CD4-positive, alpha-beta T cell (primary cell): ENCODE data around the gene CCDC92B. TPM values are rescaled to one million over a fixed set of nuclear protein-coding genes. Genes with fewer than 3 reads are reported as not detected.
A peak's percentile ranks its signal among the peaks of the same experiment; 100 is the strongest.

ENCODE experiments used
- ATAC-seq: fragments of 200-7000 bp; cut with Tn5 transposase; one replicate; pipeline ENCODE4 v1.10.0; 2022; ENCODE audit warnings: mild to moderate bottlenecking; ENCODE audit not compliant: poor library complexity
- CTCF ChIA-PET: fragments of 350-600 bp; sonication (Branson Sonifier 250); formaldehyde crosslinking; loops from one replicate; lab custom pipeline; 2021; ENCODE audit warnings: antibody characterized with exemption, inconsistent platforms; lab: Charles Lee
- POLR2A ChIA-PET: fragments of 350-600 bp; sonication (Branson Sonifier 250); formaldehyde crosslinking; loops from one replicate; lab custom pipeline; 2021; ENCODE audit warnings: antibody characterized with exemption, inconsistent platforms; lab: Charles Lee
- DNase-seq, 14 experiments: peaks; one replicate each; pipeline ENCODE4 v3.0.0-alpha.2; 2013 to 2020; ENCODE audit warnings: mixed read lengths in 2 of 14
- H3K27ac ChIP-seq, 2 donors: one replicate each; pipeline versions ENCODE4 v1.5.1 to v1.7.0; 2013; ENCODE audit warnings: low read length in 2 of 2, low read depth in 1 of 2, mild to moderate bottlenecking in 1 of 2
- H3K27me3 ChIP-seq, 2 experiments: 1 replicate in 1 of 2; 2 replicates in 1 of 2; pipeline versions ENCODE4 v1.6.1 to v1.7.0; 2013; ENCODE audit warnings: low read length in 2 of 2, control low read depth in 1 of 2, mild to moderate bottlenecking in 1 of 2, moderate library complexity in 1 of 2; ENCODE audit not compliant: insufficient read depth in 2 of 2, control insufficient read depth in 1 of 2
- H3K36me3 ChIP-seq: one replicate; pipeline ENCODE4 v1.6.1; 2013; ENCODE audit warnings: low read length, control low read depth; ENCODE audit not compliant: insufficient read depth
- H3K4me1 ChIP-seq: one replicate; pipeline ENCODE4 v1.6.1; 2013; ENCODE audit warnings: low read length, control low read depth; ENCODE audit not compliant: insufficient read depth
- H3K4me3 ChIP-seq: one replicate; pipeline ENCODE4 v1.5.1; 2013; ENCODE audit warnings: mild to moderate bottlenecking, low read length, moderate library complexity
- H3K9me3 ChIP-seq, 2 experiments: 1 replicate in 1 of 2; 2 replicates in 1 of 2; pipeline versions ENCODE4 v1.6.1 to v1.7.0; 2013; ENCODE audit warnings: low read length in 2 of 2, mild to moderate bottlenecking in 2 of 2, control low read depth in 1 of 2, moderate library complexity in 1 of 2; ENCODE audit not compliant: control insufficient read depth in 1 of 2, insufficient read depth in 1 of 2
- H3K27ac Mint-ChIP-seq: one replicate; pipeline ENCODE4 v1.8.0; 2020; ENCODE audit warnings: mixed read lengths
- H3K27me3 Mint-ChIP-seq: one replicate; pipeline ENCODE4 v1.8.0; 2021; ENCODE audit warnings: mixed read lengths
- H3K36me3 Mint-ChIP-seq: one replicate; pipeline ENCODE4 v1.8.0; 2021; ENCODE audit warnings: low read depth, mixed read lengths
- H3K4me1 Mint-ChIP-seq: one replicate; pipeline ENCODE4 v1.8.0; 2021; ENCODE audit warnings: low read depth, mixed read lengths
- H3K4me3 Mint-ChIP-seq: one replicate; pipeline ENCODE4 v1.8.0; 2020; ENCODE audit warnings: mild to moderate bottlenecking, mixed read lengths
- H3K9me3 Mint-ChIP-seq: one replicate; pipeline ENCODE4 v1.8.0; 2020; ENCODE audit warnings: mixed read lengths
- intact Hi-C, 2 experiments: fragments of 100-400 bp; cut with DNase I in 1 of 2; cut with micrococcal nuclease in 1 of 2; formaldehyde crosslinking; loops; one replicate each; pipeline versions ENCODE4 v1.15.1 to v1.9.0; 2023 to 2025; cut with DNase I, micrococcal nuclease
- polyA plus RNA-seq, 2 donors: library from polyadenylated mRNA; unstranded; fragments of 120-200 nt; gene quantifications; one replicate each; pipeline ENCODE4 v1.2.1, GENCODE V29; 2013
- total RNA-seq, 174 experiments: library from RNA in 2 of 174; stranded (reverse) in 2 of 174; gene quantifications; one replicate each; pipeline ENCODE4 v1.2.3 and lab custom pipeline; 2021 to 2026
- TF ChIP-seq, protein P1 (sequence below): fragments of 200-600 bp; IDR thresholded peaks from one replicate; pipeline ENCODE4 v1.8.0; 2022; ENCODE audit warnings: antibody characterized with exemption, mild to moderate bottlenecking

The CCDC92B gene
- total RNA-seq: under 1 TPM; 0.11 to 0.28 TPM
- 0.08 TPM for polyA plus RNA-seq (2013, experiment 1 of 2)
- polyA plus RNA-seq (2013, experiment 2 of 2): 0.08 TPM
- 0 to 1.5 (median 0.13) reads per million in 172 experiments for total RNA-seq (lab: John Stamatoyannopoulos, UW)

DNA sequence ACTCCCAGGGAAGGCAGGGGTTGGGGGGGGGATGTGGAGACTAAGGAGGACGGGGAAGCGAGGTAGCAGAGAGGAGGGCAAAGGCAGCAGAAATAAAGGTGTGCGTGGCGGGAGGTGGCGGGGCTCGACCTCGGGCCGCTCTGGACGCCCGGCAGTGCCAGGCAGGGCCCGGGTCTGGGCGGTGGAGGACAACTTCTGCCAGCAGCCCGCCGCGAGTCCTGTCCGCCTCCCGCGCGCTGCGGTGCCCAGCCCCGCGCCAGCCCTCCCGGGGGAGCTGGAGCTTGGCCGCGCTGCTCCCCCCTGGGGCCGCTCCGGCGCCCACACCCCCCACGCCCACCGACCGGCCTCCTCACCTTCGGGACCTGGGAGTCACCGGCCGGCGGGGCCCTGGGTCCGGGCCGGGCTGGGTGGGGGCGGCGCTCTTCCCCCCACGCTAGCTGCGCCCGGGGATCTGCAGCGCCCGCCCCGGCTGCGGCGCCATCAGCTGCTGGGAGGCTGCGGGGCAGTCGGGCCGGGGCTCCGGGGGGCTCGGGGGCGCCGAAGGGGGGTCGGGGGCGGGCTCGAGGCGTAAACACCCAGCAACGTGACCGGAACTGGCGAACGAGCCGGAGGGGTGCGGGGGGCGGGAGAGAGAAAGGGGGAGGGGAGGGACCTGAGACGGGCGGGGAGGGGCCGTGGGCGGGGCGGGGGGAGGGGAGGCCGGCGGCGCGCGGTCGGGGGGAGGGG lies at the start of gene CCDC92B:
Gene CCDC92B (minus strand): TSS at position 595 of the 726 bp plus-strand sequence. CDS start 14,507 bp downstream, outside the sequence.
- Mint-ChIP-seq H3K9me3 (no peaks in the 10 kb centered on the region), H3K4me3 (no peak within 1 kb of the TSS), H3K27me3 (peaks cover 73% of the 10 kb centered on the region), H3K27ac (no peak within 1 kb of the TSS), H3K4me1 (no peaks in the 10 kb centered on the region), H3K36me3 (no peaks in the 10 kb centered on the region)
- ATAC-seq (no peak), DNase-seq (peak in 1 of 14 experiments; percentile 25)
- H3K4me1 ChIP-seq: peaks cover 5% of the 10 kb centered on the region
- peaks cover 0 to 5% of the 10 kb centered on the region in 2 experiments for H3K9me3 ChIP-seq
- ChIA-PET POLR2A (interaction anchor here (0.8 kb wide), 1 partner anchor 238 kb away, joined by 3 read pairs; the partner anchor contains the start of gene METTL16), CTCF (no interaction called here)
- no peak within 1 kb of the TSS for H3K27ac ChIP-seq
- H3K36me3 ChIP-seq: no peaks in the 10 kb centered on the region
- H3K27me3 ChIP-seq: peaks cover 37 to 39% of the 10 kb centered on the region in 2 experiments
- intact Hi-C loops: loop anchor here in 1 of 2 experiments (5.0 kb wide), 1 partner anchor 37 kb away; the partner anchor contains the start of gene CLUH
- TF ChIP-seq, protein P1, sequence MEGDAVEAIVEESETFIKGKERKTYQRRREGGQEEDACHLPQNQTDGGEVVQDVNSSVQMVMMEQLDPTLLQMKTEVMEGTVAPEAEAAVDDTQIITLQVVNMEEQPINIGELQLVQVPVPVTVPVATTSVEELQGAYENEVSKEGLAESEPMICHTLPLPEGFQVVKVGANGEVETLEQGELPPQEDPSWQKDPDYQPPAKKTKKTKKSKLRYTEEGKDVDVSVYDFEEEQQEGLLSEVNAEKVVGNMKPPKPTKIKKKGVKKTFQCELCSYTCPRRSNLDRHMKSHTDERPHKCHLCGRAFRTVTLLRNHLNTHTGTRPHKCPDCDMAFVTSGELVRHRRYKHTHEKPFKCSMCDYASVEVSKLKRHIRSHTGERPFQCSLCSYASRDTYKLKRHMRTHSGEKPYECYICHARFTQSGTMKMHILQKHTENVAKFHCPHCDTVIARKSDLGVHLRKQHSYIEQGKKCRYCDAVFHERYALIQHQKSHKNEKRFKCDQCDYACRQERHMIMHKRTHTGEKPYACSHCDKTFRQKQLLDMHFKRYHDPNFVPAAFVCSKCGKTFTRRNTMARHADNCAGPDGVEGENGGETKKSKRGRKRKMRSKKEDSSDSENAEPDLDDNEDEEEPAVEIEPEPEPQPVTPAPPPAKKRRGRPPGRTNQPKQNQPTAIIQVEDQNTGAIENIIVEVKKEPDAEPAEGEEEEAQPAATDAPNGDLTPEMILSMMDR: no peak
- H3K4me3 ChIP-seq: no peak within 1 kb of the TSS

DNA sequence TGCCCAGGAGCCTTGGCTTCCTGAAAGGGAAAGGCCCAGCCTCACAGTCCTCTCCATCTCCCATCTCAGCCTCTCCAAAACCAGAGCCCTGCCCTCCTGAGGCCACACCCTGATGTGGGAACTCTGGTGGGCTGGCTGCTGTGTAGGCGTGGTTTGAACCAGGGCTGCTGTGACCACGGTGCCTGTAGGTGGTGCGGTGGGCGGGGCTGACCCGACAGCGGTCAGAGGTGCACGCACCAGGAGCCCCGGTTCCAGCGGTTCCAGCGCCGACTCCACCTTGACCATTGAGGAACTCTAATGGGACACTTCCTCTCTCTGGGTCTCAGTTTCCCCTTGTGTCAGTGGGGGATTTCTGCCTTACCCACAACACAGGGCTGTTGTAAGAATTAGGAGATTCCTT lies 49.2 kb upstream of the CCDC92B start:
- H3K4me1 Mint-ChIP-seq: peaks cover 65% of the 10 kb centered on the region
- ATAC-seq: no peak
- intact Hi-C loops: no loop called here
- H3K9me3 ChIP-seq: no peaks in the 10 kb centered on the region
- H3K27me3 Mint-ChIP-seq: no peaks in the 10 kb centered on the region
- CTCF ChIA-PET: interaction anchor here (4.8 kb wide), 1 partner anchor 12 kb away, joined by 35 read pairs; no protein-coding TSS in a partner anchor
- no peak overlapping the region for H3K27ac Mint-ChIP-seq
- no peak overlapping the region for H3K27ac ChIP-seq
- TF ChIP-seq, protein P1: no peak
- DNase-seq: peak in 3 of 14 experiments; percentile 27 to 45 (median 41)
- H3K4me3 ChIP-seq: no peak overlapping the region
- no peaks in the 10 kb centered on the region for H3K9me3 Mint-ChIP-seq
- peaks cover 39% of the 10 kb centered on the region for H3K36me3 Mint-ChIP-seq
- peaks cover 62% of the 10 kb centered on the region for H3K4me1 ChIP-seq
- H3K27me3 ChIP-seq: no peaks in the 10 kb centered on the region
- POLR2A ChIA-PET: interaction anchor here (1.0 to 9.5 kb wide), 2 partner anchors 15 to 29 kb away, joined by 3 to 213 read pairs; no protein-coding TSS in a partner anchor
- H3K36me3 ChIP-seq: peaks cover 30% of the 10 kb centered on the region
- peak overlapping the region; percentile 31 for H3K4me3 Mint-ChIP-seq

DNA sequence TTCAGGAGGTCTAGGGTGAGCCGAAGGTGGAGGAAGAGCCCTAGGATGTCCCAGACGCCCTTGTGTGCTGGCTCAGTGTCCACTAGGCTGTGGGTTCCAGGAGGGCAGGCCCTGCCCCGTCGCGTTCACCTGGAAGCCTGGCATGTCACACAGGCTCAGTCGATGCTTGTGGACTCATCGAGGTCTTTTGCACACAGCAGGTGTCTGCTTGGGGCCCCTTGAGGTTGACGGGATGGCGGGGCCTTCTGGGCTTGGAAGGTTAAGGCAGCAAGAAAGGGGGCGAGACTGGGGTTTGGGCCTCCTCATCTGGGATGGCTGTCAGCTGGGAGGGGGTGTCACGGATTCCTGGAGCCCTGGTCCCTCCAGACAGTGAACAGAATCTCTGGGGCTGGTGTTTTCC lies 48.7 kb upstream of the CCDC92B start:
- intact Hi-C loops: no loop called here
- no peak overlapping the region for H3K27ac ChIP-seq
- Mint-ChIP-seq H3K9me3 (no peaks in the 10 kb centered on the region), H3K27ac (peak overlapping the region; percentile 80), H3K36me3 (peaks cover 34% of the 10 kb centered on the region), H3K4me1 (peaks cover 69% of the 10 kb centered on the region), H3K4me3 (peak overlapping the region; percentile 92), H3K27me3 (no peaks in the 10 kb centered on the region)
- H3K36me3 ChIP-seq: peaks cover 29% of the 10 kb centered on the region
- DNase-seq (no peak), ATAC-seq (no peak)
- H3K4me1 ChIP-seq: peaks cover 67% of the 10 kb centered on the region
- ChIA-PET CTCF (interaction anchor here (4.8 kb wide), 1 partner anchor 12 kb away, joined by 35 read pairs; no protein-coding TSS in a partner anchor), POLR2A (interaction anchor here (1.0 to 9.5 kb wide), 2 partner anchors 15 to 30 kb away, joined by 3 to 213 read pairs; no protein-coding TSS in a partner anchor)
- H3K9me3 ChIP-seq: no peaks in the 10 kb centered on the region
- H3K4me3 ChIP-seq: peak overlapping the region; percentile 68
- TF ChIP-seq, protein P1: no peak
- no peaks in the 10 kb centered on the region for H3K27me3 ChIP-seq
